Heart left ventricle (tissue), 16 donors: Measurements from ENCODE around the gene GRIP2. TPM values are rescaled to one million over a fixed set of nuclear protein-coding genes. Genes with fewer than 3 reads are reported as not detected.

Experiments
- ATAC-seq, 4 donors: fragments of 200-7000 bp; cut with Tn5 transposase; one replicate each; pipeline ENCODE4 v1.9.1; 2020 to 2022; ENCODE audit warnings: moderate library complexity in 4 of 4, mild to moderate bottlenecking in 3 of 4, moderate number of reproducible peaks in 1 of 4
- DNase-seq, 5 donors: peaks; one replicate each; pipeline ENCODE4 v3.0.0-alpha.2; 2020
- H3K27ac ChIP-seq, 12 donors: fragments of 200-600 bp; sonication (generic) in 4 of 12; one replicate each; pipeline versions ENCODE4 v1.5.0 to v1.8.0; 2016 to 2022; ENCODE audit warnings: mild to moderate bottlenecking in 2 of 12
- H3K27me3 ChIP-seq, 9 donors: fragments of 200-600 bp; sonication (generic) in 2 of 9; one replicate each; pipeline versions ENCODE4 v1.5.1 to v1.8.0; 2016 to 2022; ENCODE audit warnings: mild to moderate bottlenecking in 3 of 9
- H3K36me3 ChIP-seq, 9 donors: fragments of 200-600 bp; sonication (generic) in 2 of 9; one replicate each; pipeline versions ENCODE4 v1.5.0 to v1.8.0; 2018 to 2022; ENCODE audit warnings: mild to moderate bottlenecking in 2 of 9
- H3K4me1 ChIP-seq, 12 donors: fragments of 200-600 bp; sonication (generic) in 4 of 12; one replicate each; pipeline versions ENCODE4 v1.5.0 to v1.8.0; 2016 to 2022; ENCODE audit warnings: mild to moderate bottlenecking in 3 of 12
- H3K4me3 ChIP-seq, 12 donors: fragments of 200-600 bp; sonication (generic) in 4 of 12; one replicate each; pipeline versions ENCODE4 v1.5.0 to v1.8.0; 2017 to 2022; ENCODE audit warnings: mild to moderate bottlenecking in 9 of 12, moderate library complexity in 4 of 12
- H3K9me3 ChIP-seq, 12 donors: fragments of 200-600 bp; sonication (generic) in 4 of 12; one replicate each; pipeline versions ENCODE4 v1.5.0 to v1.8.0; 2016 to 2022; ENCODE audit warnings: mild to moderate bottlenecking in 1 of 12
- POLR2A ChIP-seq, 2 donors: fragments of 450-650 bp; IDR thresholded peaks; one replicate each; pipeline ENCODE4 v1.6.1; 2017; ENCODE audit warnings: antibody characterized with exemption in 2 of 2, mild to moderate bottlenecking in 2 of 2, moderate library complexity in 2 of 2
- WGBS, 4 donors: extraction: QIAGEN DNeasy Blood & Tissue Kit in 2 of 4; methylation state at CpG; one replicate each; pipeline versions ENCODE4 v1.1.5 to v1.1.7; 2013 to 2018; 5-methylcytosine and 5-hydroxymethylcytosine counted together
- intact Hi-C, 10 donors: fragments of 100-400 bp; cut with DNase I; formaldehyde crosslinking; loops; one replicate each; pipeline versions ENCODE4 v1.11.1 to v1.14.2; 2022
- long read RNA-seq, 3 donors: library from polyadenylated mRNA; unstranded; transcript quantifications; one replicate each; pipeline ENCODE4 v2.0.0, GENCODE V29; 2020 to 2021
- polyA plus RNA-seq, 2 donors: library from polyadenylated mRNA; stranded (reverse); fragments of 200-250 nt; gene quantifications; one replicate each; pipeline ENCODE4 v1.2.3, GENCODE V29; 2013
- total RNA-seq, 9 donors: library from RNA; depleted of rRNA in 2 of 9; stranded (reverse); fragments of >200 nt in 2 of 9; fragmentation: NEBNext Ultra II Directional in 3 of 9; extraction: Animal tissue kit (Norgen Biotek cat#: 25700) in 3 of 9; gene quantifications; one replicate each; pipeline versions ENCODE4 v1.1.0 to v1.2.4, GENCODE V29; 2016 to 2023
- TF ChIP-seq, protein P1 (sequence below), 12 donors: fragments of 200-600 bp; sonication (generic) in 4 of 12; IDR thresholded peaks; one replicate each; pipeline versions ENCODE4 v1.5.0 to v1.8.0; 2018 to 2022; ENCODE audit warnings: antibody characterized with exemption in 12 of 12, mild to moderate bottlenecking in 5 of 12
- donor health status: ischemic (EF 13 %, LVEDD 7.1; RV severe dilation, severe dysfunction).
- donor health status: healthy with polysubstance abuse.
- donor health status: DM: no; HTN: yes; CAD: no.
- donor health status: DM: no; HTN: no; CAD: no.
- donor health status: ischemic (EF 25% LVEDD 6.9; RV normal size, moderate dysfunction).
- donor health status: ischemic (EF 25% LVEDD 5.7; RV mildly dilated, moderate dysfunction).
- donor health status: healthy.
- donor health status: DM: yes; HTN: yes; CAD: no.
- donor health status: ischemic (EF 35%, LVEDD 5.7; RV mildly dilated, moderate dysfunction).
- donor health status: nonischemic (EF 11% LVEDD 7.7; RV severe dilation, severe dysfunction).
- donor health status: DM: yes; HTN: yes; CAD: no.
- donor health status: PGD.
- donor health status: ischemic (EF 29% LVEDD 5.4; RV normal size, mild dysfunction).
- donor health status: nonischemic (EF 23%, LVEDD 6.1; RV moderate dilation, normal function).

The GRIP2 gene
- total RNA-seq (10 to 100 TPM in 8 of 9 donors, 1 to 10 TPM in 1; 5.8 to 56.7 (median 28.7) TPM), polyA plus RNA-seq (10 to 100 TPM in 1 of 2 donors, 1 to 10 TPM in 1; 6.3 to 42.6 TPM)
- long read RNA-seq, donor 1, partial matches to known transcripts: 32 of 84 reads
- long read RNA-seq, donor 1, other reads (novel, unspliced or antisense): 52 of 84 reads
- long read RNA-seq, donor 2, partial matches to known transcripts: 22 of 40 reads
- long read RNA-seq, donor 2, other reads (novel, unspliced or antisense): 18 of 40 reads
- long read RNA-seq, donor 3, partial matches to known transcripts: 12 of 38 reads
- long read RNA-seq, donor 3, other reads (novel, unspliced or antisense): 26 of 38 reads

DNA sequence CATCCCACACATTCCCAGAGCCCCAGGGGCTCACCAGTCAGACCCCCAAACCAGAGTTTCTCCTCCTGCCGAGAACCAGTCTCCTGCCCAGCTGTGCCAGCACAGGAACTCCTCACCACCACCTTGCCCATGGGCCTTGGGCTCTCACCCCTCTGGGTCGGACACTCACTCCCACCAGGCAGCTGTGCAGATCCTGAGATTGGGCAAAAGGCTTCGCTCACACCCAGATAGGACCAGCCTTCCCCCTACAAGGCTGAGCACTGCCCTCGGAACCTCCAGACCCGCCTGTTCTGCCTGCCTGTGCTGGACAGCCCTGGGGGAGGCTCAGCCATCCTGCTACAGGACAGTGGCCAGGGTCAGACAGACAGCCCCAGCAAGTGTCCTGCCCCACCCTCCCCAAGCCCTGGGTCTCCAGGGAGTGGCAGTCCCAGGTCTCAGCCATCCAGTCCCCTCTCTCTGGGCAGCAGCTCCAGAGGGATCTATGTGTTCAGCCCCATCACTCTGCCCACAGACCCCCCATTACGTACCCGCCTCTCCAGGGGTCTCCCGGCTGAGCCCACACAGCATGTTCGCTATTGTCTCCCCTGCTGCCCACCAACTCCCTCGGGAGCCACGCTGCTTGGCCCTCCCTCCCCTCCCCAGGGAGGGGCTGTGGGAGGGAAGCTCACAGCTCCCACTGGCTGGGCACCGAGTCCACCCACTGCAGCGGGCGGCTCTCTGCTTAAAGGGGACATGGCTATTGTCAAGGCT, at the start of gene GRIP2:
TSS of gene GRIP2 (minus strand) at position 601 of the 750 bp plus-strand sequence. CDS start at position 567, 34 bp downstream.
- ATAC-seq: peak; percentile 79 to 88 (median 83)
- peaks cover 0 to 3% (median 0%) of the 10 kb centered on the region in 9 donors for H3K27me3 ChIP-seq
- H3K36me3 ChIP-seq: no peaks in the 10 kb centered on the region
- DNase-seq: peak in 4 of 5 donors; percentile 64 to 82 (median 74)
- peak within 1 kb of the TSS; percentile 40 to 95 (median 88) for H3K27ac ChIP-seq
- 24 to 40% (median 30%) methylated on average over 10 to 14 of the region's 14 CpGs for WGBS, 4 donors
- H3K9me3 ChIP-seq: no peaks in the 10 kb centered on the region
- intact Hi-C loops: loop anchor here in 3 of 10 donors (2.0 kb wide), 2 partner anchors 15 to 17 kb away; no protein-coding TSS in a partner anchor
- TF ChIP-seq POLR2A (IDR thresholded peaks at IDR 0.05): peak; percentile 54 to 75
- TF ChIP-seq, protein P1, sequence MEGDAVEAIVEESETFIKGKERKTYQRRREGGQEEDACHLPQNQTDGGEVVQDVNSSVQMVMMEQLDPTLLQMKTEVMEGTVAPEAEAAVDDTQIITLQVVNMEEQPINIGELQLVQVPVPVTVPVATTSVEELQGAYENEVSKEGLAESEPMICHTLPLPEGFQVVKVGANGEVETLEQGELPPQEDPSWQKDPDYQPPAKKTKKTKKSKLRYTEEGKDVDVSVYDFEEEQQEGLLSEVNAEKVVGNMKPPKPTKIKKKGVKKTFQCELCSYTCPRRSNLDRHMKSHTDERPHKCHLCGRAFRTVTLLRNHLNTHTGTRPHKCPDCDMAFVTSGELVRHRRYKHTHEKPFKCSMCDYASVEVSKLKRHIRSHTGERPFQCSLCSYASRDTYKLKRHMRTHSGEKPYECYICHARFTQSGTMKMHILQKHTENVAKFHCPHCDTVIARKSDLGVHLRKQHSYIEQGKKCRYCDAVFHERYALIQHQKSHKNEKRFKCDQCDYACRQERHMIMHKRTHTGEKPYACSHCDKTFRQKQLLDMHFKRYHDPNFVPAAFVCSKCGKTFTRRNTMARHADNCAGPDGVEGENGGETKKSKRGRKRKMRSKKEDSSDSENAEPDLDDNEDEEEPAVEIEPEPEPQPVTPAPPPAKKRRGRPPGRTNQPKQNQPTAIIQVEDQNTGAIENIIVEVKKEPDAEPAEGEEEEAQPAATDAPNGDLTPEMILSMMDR (IDR thresholded peaks at IDR 0.05): no peak
- H3K4me1 ChIP-seq: peaks cover 0 to 71% (median 37%) of the 10 kb centered on the region in 12 donors
- H3K4me3 ChIP-seq: peak within 1 kb of the TSS; percentile 15 to 75 (median 56)

DNA sequence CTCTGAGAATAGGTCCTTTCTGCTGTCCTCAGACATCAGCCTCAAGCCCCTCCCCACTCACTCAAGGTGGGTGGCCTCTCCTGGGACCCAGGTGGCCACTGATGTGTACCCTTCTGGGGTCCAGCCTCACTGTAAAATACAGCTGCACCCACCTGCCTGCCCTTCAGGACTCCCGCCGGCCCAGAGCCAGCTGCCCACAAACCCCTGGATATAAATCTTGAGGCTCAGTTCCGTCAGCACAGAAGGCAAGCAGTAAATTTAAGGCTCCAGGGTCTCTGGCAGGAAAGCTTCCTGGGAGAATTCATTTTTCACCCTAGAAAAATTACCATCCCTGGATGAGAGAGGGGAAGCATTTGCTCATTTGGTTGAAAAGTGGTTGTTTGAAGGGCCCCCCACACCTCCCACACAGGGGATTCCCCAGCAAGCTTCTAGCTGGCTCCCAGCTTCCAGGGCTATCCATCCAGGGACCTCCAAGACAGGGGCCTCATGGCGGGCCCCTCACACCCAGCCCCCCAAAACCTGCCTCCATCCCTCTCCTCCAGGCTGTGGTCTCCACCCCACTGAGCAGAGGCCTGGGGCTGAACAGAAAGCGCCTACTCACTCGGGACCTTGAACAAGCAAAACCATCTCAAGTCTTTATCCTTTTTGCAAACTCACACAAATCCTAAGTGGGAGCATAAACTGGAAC, 48.4 kb upstream of the GRIP2 start:
- no peaks in the 10 kb centered on the region for H3K9me3 ChIP-seq
- ATAC-seq (no peak), DNase-seq (no peak)
- no peak overlapping the region for H3K27ac ChIP-seq
- H3K4me1 ChIP-seq: no peaks in the 10 kb centered on the region
- 77 to 82% (median 82%) methylated on average over 4 to 6 of the region's 6 CpGs for WGBS, 4 donors
- no peak overlapping the region for H3K4me3 ChIP-seq
- H3K27me3 ChIP-seq: peaks cover 0 to 22% (median 0%) of the 10 kb centered on the region in 9 donors
- no peaks in the 10 kb centered on the region for H3K36me3 ChIP-seq
- TF ChIP-seq POLR2A (IDR thresholded peaks at IDR 0.05): no peak
- TF ChIP-seq, protein P1 (IDR thresholded peaks at IDR 0.05): no peak
- intact Hi-C loops: no loop called here

DNA sequence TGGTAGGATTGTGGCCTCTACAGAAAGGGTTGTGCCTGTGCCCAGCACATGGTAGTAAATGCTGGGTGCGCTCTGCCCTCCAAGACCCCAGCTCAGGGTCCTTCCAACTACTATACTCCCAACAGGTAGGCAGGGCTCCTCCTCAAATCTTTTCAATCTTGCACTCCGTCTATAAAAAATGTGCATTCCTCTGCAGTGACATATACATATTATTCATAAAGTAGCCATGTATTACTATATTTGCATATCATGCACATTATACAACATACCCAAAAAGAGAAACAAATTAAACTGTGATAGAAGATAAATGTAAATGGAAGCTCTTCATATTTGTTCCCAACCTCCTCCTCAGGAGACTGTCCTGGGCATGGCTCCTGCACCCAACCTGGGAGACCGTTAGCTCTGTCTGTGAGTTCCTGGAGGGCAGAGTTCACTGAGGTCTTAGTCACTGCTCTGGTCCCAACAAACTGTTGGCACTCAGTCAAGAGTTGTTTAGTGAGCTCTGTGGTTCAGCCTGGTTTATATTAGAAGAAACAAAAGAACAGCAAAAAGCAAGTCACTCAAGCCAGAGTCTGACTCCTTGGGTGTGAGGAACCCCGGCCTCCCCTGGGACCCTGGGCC, 47.7 kb upstream of the GRIP2 start:
- intact Hi-C loops: no loop called here
- DNase-seq (no peak), ATAC-seq (no peak)
- Histone ChIP-seq H3K27ac (no peak overlapping the region), H3K27me3 (peaks cover 0 to 27% (median 0%) of the 10 kb centered on the region in 9 donors), H3K4me1 (no peaks in the 10 kb centered on the region), H3K36me3 (no peaks in the 10 kb centered on the region), H3K9me3 (no peaks in the 10 kb centered on the region), H3K4me3 (no peak overlapping the region)
- TF ChIP-seq, protein P1 (IDR thresholded peaks at IDR 0.05): no peak
- no peak for TF ChIP-seq POLR2A (IDR thresholded peaks at IDR 0.05)
- WGBS, 4 donors: 61 to 64% (median 63%) methylated on average over 4 of the region's 4 CpGs
